Measurements from ENCODE around the gene HM13.
A peak's percentile ranks its signal among the peaks of the same experiment; 100 is the strongest.
"Not testable (repeated sequence)": the region's sequence is repeated elsewhere in the genome, so short reads cannot be mapped to it uniquely, and the experiment has no call there.

Gene HM13

GRCh38 chr20:31502884-31503673 lies 11.2 kb upstream of the HM13 start:
- DNase-seq, result peak; percentile 86

GRCh38 chr20:31505903-31506302 lies 8.3 kb upstream of the HM13 start:
- no peak for DNase-seq

- no peak for DNase-seq
Measured at GRCh38 chr20:31508517-31509244, 5.6 kb upstream of the HM13 start.

GRCh38 chr20:31515072-31515774 lies 981 bp downstream of the HM13 start:
- DNase-seq, result no peak

GRCh38 chr20:31515775-31516107 lies 1.5 kb downstream of the HM13 start:
- DNase-seq, result peak; percentile 34

- no peak for DNase-seq
Measured at GRCh38 chr20:31516166-31516565, 1.9 kb downstream of the HM13 start.

GRCh38 chr20:31516651-31517050 lies 2.4 kb downstream of the HM13 start:
- DNase-seq, result peak; percentile 16

- no peak for DNase-seq
Measured at GRCh38 chr20:31517373-31517772, 3.1 kb downstream of the HM13 start.

GRCh38 chr20:31521267-31521666 lies 7.0 kb downstream of the HM13 start:
- not testable (repeated sequence) for DNase-seq

GRCh38 chr20:31522731-31523130 lies 8.5 kb downstream of the HM13 start:
- no peak for DNase-seq

GRCh38 chr20:31523361-31524283 lies 9.4 kb downstream of the HM13 start:
- DNase-seq, result no peak

- DNase-seq, result no peak
Measured at GRCh38 chr20:31527266-31527665, 13.0 kb downstream of the HM13 start.

GRCh38 chr20:31535298-31535697 lies 21.1 kb downstream of the HM13 start:
- no peak for DNase-seq

GRCh38 chr20:31536575-31536974 lies 22.3 kb downstream of the HM13 start:
- no peak for DNase-seq

GRCh38 chr20:31537116-31537871 lies 23.1 kb downstream of the HM13 start:
- DNase-seq, result no peak

GRCh38 chr20:31537890-31538289 lies 23.6 kb downstream of the HM13 start:
- no peak for DNase-seq

GRCh38 chr20:31538326-31538725 lies 24.1 kb downstream of the HM13 start:
- no peak for DNase-seq

GRCh38 chr20:31539636-31540035 lies 25.4 kb downstream of the HM13 start:
- DNase-seq, result not testable (repeated sequence)

GRCh38 chr20:31540406-31540805 lies 26.2 kb downstream of the HM13 start:
- DNase-seq, result no peak

GRCh38 chr20:31542201-31542842 lies 28.1 kb downstream of the HM13 start:
- DNase-seq, result no peak

- DNase-seq, result no peak
Measured at GRCh38 chr20:31542963-31543362, 28.7 kb downstream of the HM13 start.
